Effector memory CD8-positive, alpha-beta T cell (primary cell): ENCODE results near the gene SIGLEC15.
A peak's percentile ranks its signal among the peaks of the same experiment; 100 is the strongest.

Experiments used
- ATAC-seq: fragments of 150-1000 bp; cut with Tn5 transposase; replicated peaks from 2 replicates; pipeline ENCODE4 v1.10.0; 2021; ENCODE audit warnings: mild to moderate bottlenecking, moderate library complexity
- DNase-seq, 3 experiments: peaks; one replicate each; pipeline ENCODE4 v3.0.0; 2021
- H3K27ac Mint-ChIP-seq, 2 donors: one replicate each; pipeline ENCODE4 v1.8.0; 2022; ENCODE audit warnings: mild to moderate bottlenecking in 2 of 2, mixed read lengths in 2 of 2, moderate library complexity in 2 of 2
- H3K27me3 Mint-ChIP-seq, 2 donors: one replicate each; pipeline ENCODE4 v1.8.0; 2022; ENCODE audit warnings: mixed read lengths in 2 of 2
- H3K36me3 Mint-ChIP-seq: one replicate; pipeline ENCODE4 v1.8.0; 2022; ENCODE audit warnings: mild to moderate bottlenecking, moderate library complexity, mixed read lengths; ENCODE audit not compliant: insufficient read depth
- H3K4me1 Mint-ChIP-seq, 2 donors: one replicate each; pipeline ENCODE4 v1.8.0; 2022; ENCODE audit warnings: low read depth in 2 of 2, mixed read lengths in 2 of 2
- H3K4me3 Mint-ChIP-seq, 2 donors: one replicate each; pipeline ENCODE4 v1.8.0; 2022; ENCODE audit warnings: mild to moderate bottlenecking in 2 of 2, mixed read lengths in 2 of 2, moderate library complexity in 2 of 2
- H3K9me3 Mint-ChIP-seq, 2 donors: one replicate each; pipeline ENCODE4 v1.8.0; 2022; ENCODE audit warnings: mixed read lengths in 2 of 2
- total RNA-seq, 9 experiments: gene quantifications; one replicate each; lab custom pipeline; 2026; lab: John Stamatoyannopoulos, UW

The SIGLEC15 gene, protein sequence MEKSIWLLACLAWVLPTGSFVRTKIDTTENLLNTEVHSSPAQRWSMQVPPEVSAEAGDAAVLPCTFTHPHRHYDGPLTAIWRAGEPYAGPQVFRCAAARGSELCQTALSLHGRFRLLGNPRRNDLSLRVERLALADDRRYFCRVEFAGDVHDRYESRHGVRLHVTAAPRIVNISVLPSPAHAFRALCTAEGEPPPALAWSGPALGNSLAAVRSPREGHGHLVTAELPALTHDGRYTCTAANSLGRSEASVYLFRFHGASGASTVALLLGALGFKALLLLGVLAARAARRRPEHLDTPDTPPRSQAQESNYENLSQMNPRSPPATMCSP
- 0 to 0.11 (median 0) reads per million in 9 experiments for total RNA-seq

DNA sequence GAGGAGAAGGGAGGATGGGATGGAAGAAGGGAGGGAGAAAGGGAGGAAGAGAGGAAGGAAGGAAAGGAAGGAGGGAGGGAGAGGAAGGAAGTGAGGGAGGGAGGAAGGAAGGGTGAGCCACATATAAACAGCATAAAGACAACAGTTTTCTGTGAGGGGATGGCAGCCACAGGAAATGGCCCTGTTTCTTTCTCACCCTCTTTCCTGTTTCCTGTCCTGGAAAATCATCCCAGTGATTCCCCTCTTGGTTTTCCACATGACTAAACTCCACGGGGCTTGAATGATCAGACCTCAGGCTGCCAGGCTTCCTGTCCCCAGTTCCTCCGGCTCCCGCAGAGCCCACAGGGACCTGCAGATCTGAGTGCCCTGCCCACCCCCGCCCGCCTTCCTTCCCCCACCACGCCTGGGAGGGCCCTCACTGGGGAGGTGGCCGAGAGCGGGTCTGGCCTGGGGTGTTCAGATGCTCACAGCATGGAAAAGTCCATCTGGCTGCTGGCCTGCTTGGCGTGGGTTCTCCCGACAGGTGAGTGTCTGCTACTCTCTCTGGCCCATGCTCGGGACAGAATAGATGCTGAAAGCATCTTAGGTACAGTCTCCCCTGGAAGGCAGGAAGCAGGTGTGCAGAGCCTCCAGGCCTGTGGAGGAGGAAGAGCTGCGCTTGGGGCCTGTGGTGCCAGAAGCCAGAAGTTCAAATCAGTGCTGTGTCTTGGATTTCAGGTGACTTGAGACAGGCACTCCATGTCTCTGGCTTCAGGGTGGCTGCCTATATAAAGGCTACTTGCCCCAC lies at the start of gene SIGLEC15:
SIGLEC15 (plus strand) TSS at position 418 of the 787 bp plus-strand sequence; CDS start at position 472, 54 bp downstream.
- H3K4me3 Mint-ChIP-seq = peak within 1 kb of the TSS in 1 of 2 donors; percentile 5
- no peaks in the 10 kb centered on the region for H3K36me3 Mint-ChIP-seq
- DNase-seq (no peak), ATAC-seq (peak; percentile 29)
- no peaks in the 10 kb centered on the region for H3K9me3 Mint-ChIP-seq
- H3K27ac Mint-ChIP-seq = peak within 1 kb of the TSS; percentile 12 to 57
- peaks cover 10 to 23% of the 10 kb centered on the region in 2 donors for H3K4me1 Mint-ChIP-seq
- peaks cover 0 to 5% of the 10 kb centered on the region in 2 donors for H3K27me3 Mint-ChIP-seq

DNA sequence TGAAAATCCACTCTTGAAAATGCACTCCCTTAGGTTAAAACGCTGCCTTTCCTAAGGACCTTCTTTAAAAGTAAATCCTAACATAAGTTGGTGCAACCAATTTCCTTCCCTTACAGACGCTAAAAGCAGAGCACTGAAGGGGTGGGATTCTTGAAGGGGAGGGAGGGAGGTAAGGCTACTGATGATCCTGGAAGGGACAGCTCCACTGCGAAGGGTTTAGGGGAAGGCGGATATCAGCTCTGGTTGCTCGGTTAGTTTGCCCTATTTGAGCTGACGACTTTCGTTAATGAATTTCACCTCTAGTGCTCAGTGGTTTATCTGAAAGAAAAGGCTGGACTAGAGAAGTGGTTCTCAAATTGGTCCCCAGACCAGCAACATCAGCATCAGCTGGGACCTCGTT lies 49.7 kb upstream of the SIGLEC15 start:
- no peak overlapping the region for H3K27ac Mint-ChIP-seq
- DNase-seq = no peak
- H3K36me3 Mint-ChIP-seq = peaks cover 3% of the 10 kb centered on the region
- H3K4me1 Mint-ChIP-seq = peaks cover 30 to 43% of the 10 kb centered on the region in 2 donors
- peak overlapping the region; percentile 41 to 59 for H3K4me3 Mint-ChIP-seq
- H3K9me3 Mint-ChIP-seq = no peaks in the 10 kb centered on the region
- ATAC-seq = no peak
- H3K27me3 Mint-ChIP-seq = no peaks in the 10 kb centered on the region

GRCh38 chr18:45777393-45777792 lies 48.1 kb upstream of the SIGLEC15 start:
- ATAC-seq (no peak), DNase-seq (no peak)
- H3K27ac Mint-ChIP-seq = no peak overlapping the region
- peaks cover 3% of the 10 kb centered on the region for H3K36me3 Mint-ChIP-seq
- no peak overlapping the region for H3K4me3 Mint-ChIP-seq
- no peaks in the 10 kb centered on the region for H3K9me3 Mint-ChIP-seq
- peaks cover 18 to 30% of the 10 kb centered on the region in 2 donors for H3K4me1 Mint-ChIP-seq
- peaks cover 0 to 9% of the 10 kb centered on the region in 2 donors for H3K27me3 Mint-ChIP-seq

GRCh38 chr18:45780568-45780967 lies 44.9 kb upstream of the SIGLEC15 start:
- no peaks in the 10 kb centered on the region for H3K36me3 Mint-ChIP-seq
- no peak for ATAC-seq
- DNase-seq = no peak
- H3K27me3 Mint-ChIP-seq = peaks cover 0 to 20% of the 10 kb centered on the region in 2 donors
- H3K4me1 Mint-ChIP-seq = peaks cover 0 to 12% of the 10 kb centered on the region in 2 donors
- H3K27ac Mint-ChIP-seq = no peak overlapping the region
- H3K9me3 Mint-ChIP-seq = no peaks in the 10 kb centered on the region
- no peak overlapping the region for H3K4me3 Mint-ChIP-seq

GRCh38 chr18:45782662-45783061 lies 42.8 kb upstream of the SIGLEC15 start:
- H3K4me3 Mint-ChIP-seq = no peak overlapping the region
- ATAC-seq (no peak), DNase-seq (no peak)
- no peaks in the 10 kb centered on the region for H3K36me3 Mint-ChIP-seq
- no peak overlapping the region for H3K27ac Mint-ChIP-seq
- no peaks in the 10 kb centered on the region for H3K9me3 Mint-ChIP-seq
- peaks cover 0 to 20% of the 10 kb centered on the region in 2 donors for H3K27me3 Mint-ChIP-seq
- peaks cover 0 to 11% of the 10 kb centered on the region in 2 donors for H3K4me1 Mint-ChIP-seq

GRCh38 chr18:45783097-45784075 lies 42.1 kb upstream of the SIGLEC15 start:
- ATAC-seq (no peak), DNase-seq (no peak)
- no peak overlapping the region for H3K4me3 Mint-ChIP-seq

DNA sequence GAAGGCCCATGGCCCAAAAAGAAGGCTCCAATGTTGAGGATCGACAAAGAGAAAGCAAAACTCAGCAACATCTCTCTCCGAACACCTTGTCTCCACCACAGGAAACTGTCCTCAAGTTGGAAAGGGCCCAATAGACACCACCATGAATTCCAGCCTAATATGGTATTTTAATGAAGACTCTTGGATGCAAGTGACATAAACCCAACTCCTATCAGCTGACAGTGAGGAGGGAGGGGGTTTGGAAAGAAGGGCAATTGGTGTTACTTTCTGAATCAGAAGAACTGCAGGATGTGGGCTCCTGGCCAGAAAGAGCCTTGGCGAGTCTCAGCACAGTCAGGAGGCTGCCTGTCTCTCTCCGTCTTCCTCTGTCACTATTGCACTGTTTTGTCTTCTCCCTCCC lies 40.3 kb upstream of the SIGLEC15 start:
- peak overlapping the region in 1 of 2 donors; percentile 32 for H3K4me3 Mint-ChIP-seq
- peaks cover 0 to 11% of the 10 kb centered on the region in 2 donors for H3K4me1 Mint-ChIP-seq
- peak; percentile 73 for ATAC-seq
- peak overlapping the region in 1 of 2 donors; percentile 86 for H3K27ac Mint-ChIP-seq
- H3K9me3 Mint-ChIP-seq = no peaks in the 10 kb centered on the region
- H3K27me3 Mint-ChIP-seq = peaks cover 0 to 20% of the 10 kb centered on the region in 2 donors
- peak in 1 of 3 experiments; percentile 22 for DNase-seq
- H3K36me3 Mint-ChIP-seq = no peaks in the 10 kb centered on the region

More at GRCh38 chr18:45783097-45784075, 42.1 kb upstream of the SIGLEC15 start:
- H3K4me1 Mint-ChIP-seq = peaks cover 0 to 11% of the 10 kb centered on the region in 2 donors
- no peaks in the 10 kb centered on the region for H3K9me3 Mint-ChIP-seq
- peaks cover 0 to 20% of the 10 kb centered on the region in 2 donors for H3K27me3 Mint-ChIP-seq
- no peaks in the 10 kb centered on the region for H3K36me3 Mint-ChIP-seq
- no peak overlapping the region for H3K27ac Mint-ChIP-seq

GRCh38 chr18:45786941-45787340 lies 38.5 kb upstream of the SIGLEC15 start:
- Mint-ChIP-seq H3K9me3 (no peaks in the 10 kb centered on the region), H3K27me3 (peaks cover 0 to 14% of the 10 kb centered on the region in 2 donors), H3K27ac (no peak overlapping the region), H3K4me1 (peaks cover 0 to 11% of the 10 kb centered on the region in 2 donors), H3K36me3 (no peaks in the 10 kb centered on the region), H3K4me3 (no peak overlapping the region)
- DNase-seq (no peak), ATAC-seq (no peak)

DNA sequence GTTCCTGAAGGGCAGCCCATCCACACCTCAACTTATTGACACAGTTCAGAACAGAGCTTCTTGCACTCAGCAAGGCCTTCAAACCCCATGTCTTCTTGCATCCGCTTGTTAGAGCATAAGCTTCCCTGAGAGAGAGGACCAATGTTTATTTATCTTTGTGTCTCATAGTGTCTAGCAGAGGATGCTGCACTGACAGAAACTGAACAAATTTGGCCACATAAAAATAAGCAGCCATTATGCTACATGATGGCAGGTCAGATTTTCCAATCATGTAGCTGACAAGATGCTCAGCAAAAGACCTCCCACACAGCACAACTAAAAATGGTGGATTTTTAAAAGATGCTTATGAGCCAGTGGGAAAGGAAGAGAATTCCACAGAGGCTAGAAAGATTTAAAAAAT lies 38.1 kb upstream of the SIGLEC15 start:
- no peak overlapping the region for H3K4me3 Mint-ChIP-seq
- DNase-seq (no peak), ATAC-seq (no peak)
- no peak overlapping the region for H3K27ac Mint-ChIP-seq
- H3K9me3 Mint-ChIP-seq = no peaks in the 10 kb centered on the region
- H3K36me3 Mint-ChIP-seq = no peaks in the 10 kb centered on the region
- peaks cover 0 to 11% of the 10 kb centered on the region in 2 donors for H3K4me1 Mint-ChIP-seq
- peaks cover 0 to 11% of the 10 kb centered on the region in 2 donors for H3K27me3 Mint-ChIP-seq

DNA sequence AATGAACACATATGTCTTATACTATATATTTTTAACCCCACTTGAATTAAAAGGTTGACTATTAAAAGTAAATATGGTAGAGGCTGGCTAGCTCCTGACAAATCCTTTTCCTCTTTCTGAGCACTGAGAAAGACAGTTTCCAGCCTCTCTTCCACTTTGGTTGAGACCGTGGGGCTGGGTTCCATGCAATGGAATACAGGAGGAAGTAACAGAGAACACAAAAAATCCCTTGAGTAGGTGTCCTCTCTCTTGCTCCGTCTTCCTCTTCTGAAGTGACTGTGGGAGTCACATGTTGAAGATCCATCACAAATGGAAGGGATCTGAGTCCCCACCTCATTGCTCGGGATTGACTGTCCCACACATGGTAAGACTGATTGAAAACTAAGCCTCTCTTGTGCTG lies 36.6 kb upstream of the SIGLEC15 start:
- Mint-ChIP-seq H3K27ac (no peak overlapping the region), H3K4me3 (no peak overlapping the region), H3K9me3 (no peaks in the 10 kb centered on the region), H3K36me3 (no peaks in the 10 kb centered on the region), H3K4me1 (peaks cover 0 to 11% of the 10 kb centered on the region in 2 donors), H3K27me3 (no peaks in the 10 kb centered on the region)
- DNase-seq = no peak
- ATAC-seq = no peak

GRCh38 chr18:45792506-45793263 lies 32.8 kb upstream of the SIGLEC15 start:
- Mint-ChIP-seq H3K4me1 (no peaks in the 10 kb centered on the region), H3K36me3 (no peaks in the 10 kb centered on the region), H3K27ac (no peak overlapping the region), H3K4me3 (no peak overlapping the region), H3K9me3 (no peaks in the 10 kb centered on the region), H3K27me3 (no peaks in the 10 kb centered on the region)
- no peak for ATAC-seq
- DNase-seq = no peak

DNA sequence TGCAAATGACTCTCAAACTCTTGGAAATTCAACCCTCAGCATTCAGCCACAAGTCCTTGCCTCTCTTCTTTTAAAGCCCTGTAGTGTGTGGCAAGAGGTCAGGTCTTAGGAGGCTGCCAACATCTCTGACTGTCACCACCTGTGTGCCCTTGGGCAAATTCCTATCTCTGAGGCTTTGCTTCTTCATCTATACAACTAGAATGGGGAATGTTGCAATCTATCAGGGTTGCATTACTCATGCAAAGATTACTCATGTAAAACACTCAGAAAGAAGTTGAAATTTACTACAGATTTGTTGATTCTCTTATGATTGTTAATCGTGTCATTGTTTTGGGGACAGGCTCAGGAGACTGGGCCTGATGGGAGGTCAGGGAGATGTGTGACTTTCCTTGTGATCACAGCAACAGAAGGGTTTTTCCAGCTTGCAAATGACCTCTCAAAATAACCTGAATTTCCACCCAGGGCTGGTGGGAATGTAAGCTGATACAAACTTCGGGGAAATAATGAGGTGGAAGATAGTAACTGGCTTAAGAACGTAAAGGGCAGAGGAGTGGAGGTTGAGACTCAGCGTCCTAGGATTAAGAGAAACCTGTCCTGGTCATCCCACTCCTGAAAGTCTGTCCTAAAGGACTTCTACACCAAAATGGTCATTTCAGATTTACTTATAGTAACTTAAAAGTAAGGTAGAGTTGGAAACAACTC lies 32.1 kb upstream of the SIGLEC15 start:
- ATAC-seq (no peak), DNase-seq (no peak)
- Mint-ChIP-seq H3K27ac (no peak overlapping the region), H3K9me3 (peaks cover 0 to under 1% of the 10 kb centered on the region in 2 donors), H3K4me3 (no peak overlapping the region), H3K36me3 (no peaks in the 10 kb centered on the region), H3K27me3 (peaks cover 0 to 2% of the 10 kb centered on the region in 2 donors), H3K4me1 (no peaks in the 10 kb centered on the region)
